HG02763 (cell line): ENCODE data around the gene TNS4.

Source experiments
- ATAC-seq: cut with Tn5 transposase; IDR thresholded peaks from one replicate; pipeline ENCODE4 v1.9.1; 2021; ENCODE audit warnings: mild to moderate bottlenecking, moderate library complexity; ENCODE audit not compliant: unreplicated experiment

The TNS4 gene

DNA sequence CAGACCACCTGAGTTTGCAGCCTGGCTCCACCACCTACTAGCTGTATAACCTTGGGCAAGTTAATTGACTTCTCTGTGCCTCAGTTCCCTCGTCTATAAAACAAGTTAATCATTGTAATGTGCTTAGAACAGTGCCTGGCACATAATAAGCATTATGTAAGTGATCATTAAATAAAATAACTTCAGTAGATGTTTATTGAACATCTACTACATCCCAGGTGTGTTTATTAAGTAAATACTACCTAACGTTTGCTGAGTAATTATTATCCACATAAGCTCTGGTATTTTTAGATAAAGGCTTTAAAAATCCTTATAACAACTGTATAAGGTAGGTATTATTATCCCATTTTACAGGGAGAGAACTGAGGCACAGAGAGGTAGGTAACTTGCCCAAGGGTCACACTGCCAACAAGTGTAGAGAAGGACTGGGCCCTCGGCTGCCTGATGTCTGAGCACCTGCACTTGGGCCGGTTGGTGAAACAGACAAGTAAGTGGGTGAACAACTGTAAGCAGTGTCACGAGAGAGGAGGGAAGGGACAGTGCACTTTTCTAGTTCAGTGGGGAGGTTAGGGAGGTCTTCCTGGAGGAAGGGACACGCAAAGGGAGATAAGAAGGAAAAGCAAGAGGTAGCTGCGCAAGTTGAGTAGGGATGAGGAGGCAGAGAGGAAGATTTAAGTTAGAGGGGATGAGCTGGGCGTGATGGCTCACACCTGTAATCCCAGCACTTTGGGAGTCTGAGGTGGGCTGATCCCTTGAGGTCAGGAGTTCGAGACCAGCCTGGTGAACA lies 4.6 kb downstream of the TNS4 start:
- ATAC-seq: no peak

DNA sequence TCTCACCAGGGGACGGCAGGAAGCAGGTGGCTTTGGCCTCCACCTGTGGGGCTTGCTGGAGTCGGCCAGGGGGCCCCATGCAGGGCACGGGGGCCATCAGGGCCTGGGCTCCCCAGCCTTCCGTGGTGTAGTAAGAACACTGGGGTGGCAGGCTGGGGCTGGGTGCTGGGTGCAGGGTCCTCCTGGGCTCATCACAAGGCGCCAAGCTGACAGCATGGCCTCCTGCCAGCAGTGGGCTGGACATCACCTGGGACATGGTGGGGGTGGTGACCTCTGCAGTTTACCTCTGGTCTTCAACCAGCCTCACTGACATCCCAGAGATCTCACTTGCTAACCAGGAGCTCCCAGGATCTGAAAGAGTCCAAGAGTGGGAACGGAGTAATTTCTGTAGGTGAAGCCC lies 5.3 kb downstream of the TNS4 start:
- no peak for ATAC-seq

DNA sequence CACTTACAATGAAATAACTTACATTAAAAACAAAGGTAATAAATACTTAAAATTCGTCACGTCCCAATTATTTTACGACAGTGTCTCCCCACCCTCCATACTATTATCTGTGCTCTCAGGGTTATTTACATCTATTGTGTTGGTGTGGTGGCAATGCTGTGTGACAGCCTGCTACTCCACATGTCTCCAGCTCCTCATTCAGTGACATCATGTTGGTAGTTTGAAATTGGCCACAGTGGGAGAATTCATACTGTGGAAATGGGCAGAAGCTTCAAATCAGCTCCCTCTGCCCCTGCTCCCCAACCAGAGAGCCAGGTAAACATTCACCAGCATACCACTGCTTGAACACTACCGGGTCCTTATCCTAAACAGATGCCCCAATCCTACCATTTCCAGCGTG lies 6.3 kb downstream of the TNS4 start:
- no peak for ATAC-seq

DNA sequence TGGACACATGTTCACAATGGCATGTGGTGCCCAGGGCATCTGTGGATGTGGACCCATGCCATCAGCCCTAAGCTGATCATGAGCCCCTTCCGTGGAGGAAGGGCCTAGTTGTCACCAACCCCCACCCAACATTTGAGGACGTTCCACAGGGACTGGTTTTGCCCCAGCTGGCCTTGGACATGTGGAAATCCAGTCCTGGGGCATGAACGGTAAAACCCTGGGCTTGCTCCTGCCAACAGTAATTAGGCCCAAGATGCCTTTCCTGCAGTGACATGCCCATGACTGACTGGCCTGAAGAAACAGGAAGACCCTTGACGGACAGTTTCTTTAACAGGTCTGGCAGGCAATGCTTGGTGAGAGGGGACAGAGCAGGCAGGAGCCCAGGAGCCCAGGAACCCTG lies 7.7 kb downstream of the TNS4 start:
- ATAC-seq: no peak

DNA sequence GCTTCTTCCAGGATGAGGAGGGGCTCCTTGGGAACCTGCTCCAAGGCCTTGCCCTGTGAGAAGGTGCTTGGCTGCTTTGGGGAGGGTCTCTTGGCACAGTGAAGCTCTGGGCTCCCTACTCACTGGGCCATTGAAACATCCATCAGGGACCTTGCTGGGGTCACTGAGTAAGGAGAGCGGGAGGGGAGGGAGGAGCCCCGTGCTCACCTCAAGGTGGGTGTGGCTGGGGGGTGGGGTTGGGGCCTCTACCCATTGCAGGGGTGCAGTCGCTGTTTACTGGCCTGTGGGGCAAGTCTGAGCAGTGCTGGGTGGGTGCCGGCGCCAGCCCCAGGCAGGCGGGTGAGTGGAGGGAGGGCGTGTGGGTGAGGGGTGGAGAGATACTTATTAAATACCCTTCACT lies 9.9 kb downstream of the TNS4 start:
- ATAC-seq: no peak

DNA sequence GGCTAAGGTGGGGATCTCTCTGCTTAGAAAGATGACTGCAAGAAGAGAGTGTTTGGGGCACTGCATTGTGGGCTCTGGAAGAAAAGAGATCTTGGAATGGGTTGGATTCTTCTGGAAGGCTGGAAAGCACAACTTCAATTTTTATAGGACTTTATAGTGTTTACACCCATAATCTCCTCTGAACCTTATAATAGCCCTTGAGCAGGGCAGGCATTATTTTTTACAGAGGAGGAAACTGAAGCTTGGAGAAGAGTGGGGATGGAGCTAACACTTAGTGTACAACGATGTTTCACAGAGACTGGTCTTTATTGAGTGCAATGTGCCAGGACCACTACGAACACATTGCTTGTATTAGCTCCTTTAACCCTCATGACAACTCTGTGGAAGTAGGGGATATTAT lies 10.4 kb downstream of the TNS4 start:
- ATAC-seq: no peak

DNA sequence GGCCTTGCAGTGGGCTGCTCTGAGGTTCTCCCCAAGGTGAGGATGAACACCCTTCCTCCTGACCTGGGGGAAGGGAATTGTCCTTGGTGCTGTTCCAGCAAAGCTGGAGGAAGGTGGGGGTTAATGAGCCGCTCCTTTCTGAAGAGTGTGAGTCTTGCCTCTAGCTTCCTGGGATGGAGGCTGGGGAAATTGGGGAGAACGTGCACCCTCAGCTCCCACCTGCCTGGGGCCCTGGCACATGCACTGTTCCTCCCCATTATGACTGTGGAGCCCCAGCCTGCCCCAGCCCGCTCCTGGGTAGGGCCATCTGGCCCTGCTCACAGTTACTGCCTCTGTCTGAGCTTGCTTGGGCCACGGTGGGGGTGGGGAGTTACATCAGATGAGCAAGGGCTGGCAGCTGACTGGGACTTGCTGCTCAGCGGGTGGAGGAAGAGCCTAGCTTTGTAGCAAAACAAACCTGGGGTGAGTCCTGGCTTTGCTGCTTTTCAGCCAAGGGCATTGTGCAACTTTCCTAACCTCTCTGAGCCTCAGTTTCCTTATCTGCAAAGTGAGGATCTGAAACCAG lies 11.1 kb downstream of the TNS4 start:
- ATAC-seq: no peak

DNA sequence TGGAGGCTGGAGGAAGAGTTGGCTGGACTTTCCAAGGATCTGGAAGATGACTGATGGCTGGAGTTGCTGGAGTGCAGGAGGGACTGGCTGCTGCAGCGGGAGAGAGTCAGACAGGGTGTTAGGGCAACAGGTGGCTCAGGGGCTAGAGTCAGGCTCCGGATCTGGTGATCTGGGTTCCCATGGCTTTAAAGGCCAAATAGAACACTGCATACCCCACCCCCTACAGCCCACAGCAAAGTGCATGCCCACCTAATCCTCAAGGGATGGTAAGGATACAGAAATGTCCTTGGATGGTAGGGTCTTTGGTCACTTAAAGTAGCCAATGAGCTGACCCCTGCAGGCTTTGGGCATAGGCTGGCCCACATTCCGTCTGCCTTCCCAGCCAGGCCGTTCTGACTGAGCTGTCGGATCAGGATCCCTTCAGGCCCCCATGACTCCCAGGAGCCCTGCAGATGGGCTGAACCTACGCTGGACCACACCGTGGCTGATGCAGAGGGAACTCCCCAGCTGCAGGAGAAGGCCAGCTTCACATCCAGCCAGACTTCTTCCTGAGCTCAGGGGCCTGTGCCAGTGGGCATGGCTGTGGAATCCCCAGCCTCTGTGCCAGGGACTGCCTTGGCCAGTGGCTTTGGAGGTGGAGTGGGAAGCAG lies 13.9 kb downstream of the TNS4 start:
- no peak for ATAC-seq

DNA sequence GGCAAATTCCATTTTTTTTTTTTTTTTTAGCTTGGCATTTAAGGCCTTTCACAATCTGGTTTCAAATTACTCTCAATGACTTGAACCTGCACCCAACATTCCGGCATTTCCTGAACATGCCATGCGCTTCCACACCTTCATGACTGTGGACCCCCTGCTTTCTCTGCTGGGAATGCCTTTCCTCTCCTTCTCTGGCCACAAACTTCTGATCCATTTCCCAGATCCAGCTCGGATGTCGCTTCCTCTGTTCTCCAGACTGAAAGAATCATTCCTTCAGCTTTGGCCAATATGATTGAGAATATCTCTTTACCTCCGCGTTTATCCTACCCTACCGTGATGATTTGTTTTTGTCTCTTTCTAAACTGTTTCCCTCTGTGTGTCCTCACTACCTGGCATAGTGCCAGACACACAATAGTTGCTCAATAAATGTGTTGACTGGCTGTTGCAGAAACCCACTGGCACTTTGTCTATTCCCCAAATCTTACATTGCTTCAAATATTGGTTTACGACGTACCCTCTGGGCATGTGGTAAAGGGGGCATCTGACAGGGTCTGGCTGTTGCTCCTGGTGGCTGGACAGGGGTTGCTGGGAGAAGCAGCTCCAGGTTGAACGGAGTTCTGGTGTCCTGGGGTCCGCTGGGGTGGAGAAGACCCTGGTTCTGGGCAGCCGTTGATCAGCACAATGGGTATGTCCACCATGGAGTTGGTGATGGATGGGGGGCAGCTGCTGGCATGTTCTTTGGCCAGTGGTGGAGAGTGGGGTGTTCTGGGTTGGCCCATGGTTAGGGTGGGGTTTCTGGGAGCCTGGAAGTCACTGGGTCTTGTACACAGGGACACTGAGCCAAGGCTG lies 14.7 kb downstream of the TNS4 start:
- no peak for ATAC-seq

DNA sequence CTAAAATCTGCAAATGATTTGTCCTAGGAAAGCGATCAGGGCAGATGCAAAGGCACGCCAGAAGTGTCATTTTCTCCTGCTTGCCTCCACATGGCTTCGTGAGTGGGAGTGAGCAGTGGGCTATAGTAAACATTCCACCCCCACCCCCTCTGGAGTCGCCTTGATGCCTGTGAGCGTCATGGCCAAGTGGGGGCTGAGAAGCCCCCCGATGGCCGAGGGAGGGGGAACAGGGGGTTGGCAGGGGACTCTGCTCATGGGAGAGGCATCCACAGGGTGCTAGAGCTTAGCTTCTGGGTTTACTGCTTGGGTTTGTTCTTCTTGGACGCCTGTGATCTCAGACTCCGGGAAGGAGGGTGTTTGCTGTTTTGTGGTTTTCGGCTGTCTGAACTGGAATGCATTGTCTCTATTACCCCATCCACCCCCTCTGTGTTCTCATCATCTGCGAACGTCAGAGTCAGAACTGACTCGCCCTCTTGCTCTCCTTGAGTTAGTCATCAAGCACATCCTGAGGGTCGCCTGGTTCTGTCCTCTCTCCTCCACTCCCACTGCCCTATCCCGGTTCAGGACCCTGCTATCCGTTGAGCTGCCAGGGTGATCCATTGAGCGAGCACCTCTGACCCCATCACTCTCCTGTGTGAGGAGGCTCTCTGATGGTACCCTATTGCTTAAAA lies 15.4 kb downstream of the TNS4 start:
- no peak for ATAC-seq

DNA sequence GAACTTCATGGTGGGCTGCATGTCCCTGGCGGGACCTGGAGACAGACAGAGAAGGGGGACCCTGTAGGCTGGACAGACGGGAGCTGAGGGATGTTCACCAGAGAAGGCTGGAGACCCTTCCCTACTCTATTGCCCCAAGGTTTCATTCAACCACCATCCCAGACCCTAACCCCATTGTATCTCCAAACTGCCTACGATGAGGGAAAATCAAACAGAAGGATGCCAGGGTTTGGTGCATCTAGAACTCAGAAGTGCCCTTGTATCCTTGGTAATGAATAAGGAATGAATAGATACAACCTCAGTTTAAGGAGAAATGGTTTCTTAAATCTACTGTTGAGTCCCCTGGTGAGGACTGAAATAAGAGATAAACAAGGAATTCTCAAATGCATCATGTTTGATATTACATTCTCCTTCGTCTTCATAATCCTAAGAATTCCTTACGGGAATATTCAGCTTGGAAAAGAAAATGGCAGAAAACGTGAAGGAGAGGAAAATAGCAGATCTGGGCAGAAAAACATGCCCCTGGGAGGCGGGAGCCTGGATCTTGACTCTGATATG lies 16.4 kb downstream of the TNS4 start:
- ATAC-seq: no peak

DNA sequence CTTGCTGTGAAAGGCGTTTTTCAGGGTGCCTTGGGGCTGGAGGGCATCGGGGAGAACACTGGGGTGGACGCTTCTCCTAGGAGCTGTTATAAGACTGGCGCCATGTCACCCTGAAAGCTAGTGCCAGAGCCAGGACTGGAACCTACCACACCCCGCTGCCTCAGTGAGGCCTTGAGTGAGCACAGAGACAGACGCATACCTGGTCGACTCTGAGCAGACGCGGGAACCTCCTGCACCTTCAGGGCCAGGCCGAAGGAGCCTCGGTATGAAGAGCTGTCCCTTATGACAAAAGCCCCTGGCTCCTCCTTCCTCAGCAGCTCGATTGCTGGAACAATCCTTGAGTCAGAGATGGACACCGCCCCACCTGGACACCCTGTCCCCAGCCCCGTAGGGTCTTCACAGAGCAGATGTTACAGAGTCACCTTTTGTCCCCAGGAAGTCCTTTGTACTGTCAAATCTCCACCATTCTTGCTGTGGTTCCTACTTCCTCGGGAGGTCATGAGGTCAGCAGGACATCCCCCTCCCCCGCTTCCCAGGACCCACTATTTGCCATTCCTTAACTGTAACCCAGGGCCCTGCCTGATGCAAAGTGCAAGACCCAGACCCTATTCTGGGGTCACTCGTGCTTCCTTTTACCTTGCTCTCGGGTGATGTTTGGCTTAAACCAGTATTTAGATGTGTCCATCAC lies 17.0 kb downstream of the TNS4 start:
- ATAC-seq: no peak

DNA sequence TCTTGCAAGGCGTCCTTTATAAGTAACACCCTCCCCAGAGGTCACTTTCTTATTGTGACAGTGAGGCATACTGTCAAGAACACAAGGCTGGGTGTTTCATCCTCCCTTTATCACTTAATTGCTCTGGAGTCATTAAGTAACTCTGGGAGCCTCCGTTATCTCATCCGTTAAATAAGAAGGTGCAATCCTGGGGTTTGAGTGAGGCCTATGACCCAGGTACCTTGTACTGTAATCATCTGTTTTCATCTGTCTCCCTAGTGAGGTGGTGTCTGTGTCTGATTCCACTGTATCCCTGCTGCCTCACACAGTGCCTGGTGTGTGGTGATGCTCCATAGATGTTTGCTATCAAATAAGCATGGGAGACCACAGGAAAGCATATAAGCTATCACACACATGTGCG lies 17.7 kb downstream of the TNS4 start:
- ATAC-seq: no peak

DNA sequence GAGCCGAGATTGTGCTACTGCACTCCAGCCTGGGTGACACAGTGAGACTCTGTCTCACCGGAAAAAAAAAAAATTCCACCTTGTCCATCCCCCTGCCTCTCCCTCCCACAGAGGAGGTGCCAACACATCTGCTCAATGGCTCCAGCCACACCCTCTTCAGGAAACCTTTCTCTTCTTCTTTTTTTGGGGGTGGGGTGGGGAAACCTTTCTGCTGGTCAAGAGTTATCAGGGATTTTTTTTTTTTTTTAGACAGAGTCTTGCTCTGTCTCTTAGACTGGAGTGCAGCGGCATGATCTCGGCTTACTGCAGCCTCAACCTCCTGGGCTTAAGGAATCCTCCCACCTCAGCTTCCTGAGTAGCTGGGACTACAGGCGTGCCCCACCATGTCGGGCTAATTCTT lies 18.7 kb downstream of the TNS4 start:
- ATAC-seq: no peak

DNA sequence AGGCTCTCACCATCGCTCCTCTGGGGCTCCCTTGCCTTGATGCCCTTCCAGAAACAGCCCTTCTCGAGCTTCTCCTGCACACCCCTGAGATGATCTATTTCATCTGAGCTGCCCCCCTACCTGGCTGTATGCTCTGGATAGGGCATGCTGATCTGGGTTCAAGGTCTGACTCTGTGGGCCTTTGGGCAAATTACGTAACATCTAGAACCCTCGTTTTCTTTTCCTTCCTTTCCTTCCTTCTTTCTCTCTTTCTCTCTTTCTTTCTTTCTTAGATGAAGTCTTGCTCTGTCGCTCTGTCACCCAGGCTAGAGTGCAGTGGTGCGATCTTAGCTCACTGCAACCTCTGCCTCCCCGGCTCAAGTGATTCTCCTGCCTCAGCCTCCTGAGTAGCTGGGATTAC lies 20.3 kb downstream of the TNS4 start:
- ATAC-seq: no peak

DNA sequence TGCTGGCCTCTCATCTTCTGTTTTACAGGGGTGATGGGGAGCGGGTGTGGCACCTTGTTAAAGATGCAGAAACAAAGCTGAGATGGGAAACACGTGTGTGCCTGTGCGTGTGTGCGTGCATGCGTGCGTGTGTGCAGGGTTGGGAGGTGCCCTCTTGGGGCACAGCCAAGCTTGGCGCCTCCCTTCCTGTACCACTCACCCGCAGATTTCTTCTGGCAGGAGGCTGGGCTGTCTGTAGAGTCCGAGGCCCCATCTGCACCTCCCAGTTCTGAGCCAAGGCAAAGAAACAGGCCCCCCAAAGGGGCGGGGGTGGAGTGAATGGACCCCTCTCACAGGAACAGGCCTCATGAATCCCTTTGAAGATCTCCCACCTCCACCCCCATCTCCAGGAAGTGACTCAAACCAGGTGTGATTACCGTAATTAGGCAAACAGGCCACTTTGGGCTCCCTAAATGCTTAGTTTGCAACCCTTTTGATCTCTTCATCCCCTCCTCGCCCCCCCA lies 20.9 kb downstream of the TNS4 start:
- ATAC-seq: no peak

DNA sequence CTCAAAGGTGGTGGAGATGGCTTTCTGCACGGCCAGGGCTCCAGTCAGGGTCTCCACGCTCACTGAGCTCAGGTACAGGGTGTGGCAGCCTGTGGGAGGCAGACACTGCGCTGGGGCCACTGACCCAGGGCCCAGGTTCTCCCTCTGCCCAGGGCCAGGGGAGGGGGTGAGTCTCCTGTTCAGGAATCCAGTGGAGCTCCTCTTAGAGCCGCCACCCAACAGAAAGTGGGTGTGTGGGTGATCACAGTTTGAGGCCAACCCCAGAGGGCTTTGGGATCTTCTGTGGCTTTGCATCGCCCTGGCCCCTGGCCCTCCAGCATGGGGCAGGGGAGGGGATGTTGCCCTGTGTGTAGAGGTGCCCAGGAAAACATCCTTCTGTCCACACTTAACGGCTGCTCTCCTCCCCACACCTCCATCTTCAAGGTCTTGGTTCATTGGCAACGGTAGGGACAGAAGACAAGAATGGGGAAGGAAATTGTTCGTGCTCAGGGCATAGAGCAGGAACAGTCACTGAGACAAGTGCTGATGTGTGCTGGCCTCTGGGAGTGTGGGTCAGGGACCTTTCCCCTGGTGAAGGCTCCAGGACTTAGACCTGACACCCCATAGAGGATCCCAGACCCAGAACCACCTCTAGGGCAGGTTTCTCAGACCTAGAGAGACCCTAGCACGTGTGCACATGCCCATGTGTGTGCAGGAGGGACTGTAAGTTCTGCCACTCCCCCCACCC lies 21.5 kb downstream of the TNS4 start:
- no peak for ATAC-seq

DNA sequence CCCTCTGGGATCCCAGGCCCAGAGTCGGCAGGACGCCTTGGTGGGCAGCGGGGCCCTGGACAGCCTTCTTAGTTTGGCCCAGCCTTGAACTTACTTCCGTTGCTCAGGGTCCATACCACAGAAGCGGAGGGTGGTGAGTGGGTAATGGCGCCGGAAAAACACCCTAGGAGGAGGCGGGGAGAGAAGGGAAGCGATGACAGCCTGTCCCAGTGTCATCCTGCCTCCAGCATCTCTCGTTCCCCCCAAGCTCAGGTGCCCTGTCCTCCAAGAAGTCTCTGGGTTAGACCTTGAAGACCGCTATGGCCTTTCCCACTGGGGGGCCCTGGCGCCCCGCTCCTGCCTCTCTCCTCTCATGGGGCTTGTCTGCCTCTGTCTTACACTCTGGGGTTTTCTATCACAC lies 22.9 kb downstream of the TNS4 start:
- no peak for ATAC-seq

DNA sequence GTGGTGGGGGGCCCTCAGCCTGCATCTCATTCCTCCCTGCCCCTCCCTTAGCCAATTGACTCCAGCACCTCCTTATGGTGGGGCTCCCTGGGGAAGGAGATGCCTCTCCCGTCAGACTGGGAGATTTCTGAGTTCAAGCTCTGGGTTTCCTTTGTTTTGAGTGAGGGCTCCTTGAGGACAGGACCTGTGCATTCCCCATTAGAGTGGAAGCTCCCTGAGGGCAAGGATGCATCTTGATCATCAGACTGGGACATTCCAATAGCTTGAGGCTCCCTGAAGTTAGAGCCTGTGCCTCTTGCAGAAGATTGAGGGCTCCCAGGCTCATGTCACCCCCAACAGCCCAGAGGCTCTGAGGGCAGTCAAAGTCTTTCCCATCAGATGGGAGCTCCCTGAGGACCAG lies 23.6 kb downstream of the TNS4 start:
- ATAC-seq: no peak
